Osteoblast (primary cell): ENCODE data around the gene HKDC1. TPM values are rescaled to one million over a fixed set of nuclear protein-coding genes. Genes with fewer than 3 reads are reported as not detected.

ENCODE experiments used
- DNase-seq: peaks from one replicate; pipeline ENCODE4 v3.0.0; 2011; ENCODE audit warnings: low spot score, mixed read lengths; ENCODE audit not compliant: insufficient read length; ENCODE audit errors: missing footprints
- H2AFZ ChIP-seq: 2 replicates; pipeline ENCODE4 v1.6.0; 2011; ENCODE audit warnings: mild to moderate bottlenecking, low read length
- H3K27ac ChIP-seq: 2 replicates; pipeline ENCODE4 v1.5.1; 2011; ENCODE audit warnings: mild to moderate bottlenecking, low read depth, low read length, moderate library complexity
- H3K27me3 ChIP-seq: 2 replicates; pipeline ENCODE4 v1.6.0; 2012; ENCODE audit warnings: mild to moderate bottlenecking, control low read depth, inconsistent platforms, low read length, moderate library complexity; ENCODE audit not compliant: insufficient read depth
- H3K36me3 ChIP-seq: 2 replicates; pipeline ENCODE4 v1.5.1; 2011; ENCODE audit warnings: mild to moderate bottlenecking, low read length, control low read depth, moderate library complexity; ENCODE audit not compliant: insufficient read depth
- H3K4me1 ChIP-seq: 2 replicates; pipeline ENCODE4 v1.5.1; 2011; ENCODE audit warnings: mild to moderate bottlenecking, low read length, control low read depth, moderate library complexity; ENCODE audit not compliant: insufficient read depth
- H3K4me2 ChIP-seq: 2 replicates; pipeline ENCODE4 v1.6.0; 2011; ENCODE audit warnings: mild to moderate bottlenecking, low read length; ENCODE audit not compliant: insufficient read depth
- H3K4me3 ChIP-seq: fragments of 200-600 bp; sonication (generic); 3 replicates; pipeline ENCODE4 v1.5.1; 2012; ENCODE audit warnings: mild to moderate bottlenecking, low read length, inconsistent platforms; ENCODE audit not compliant: insufficient read depth
- H3K79me2 ChIP-seq: 2 replicates; pipeline ENCODE4 v1.6.0; 2012; ENCODE audit warnings: mild to moderate bottlenecking, low read length, control low read depth, inconsistent platforms; ENCODE audit not compliant: insufficient read depth
- H3K9me3 ChIP-seq: 2 replicates; pipeline ENCODE4 v1.5.1; 2011; ENCODE audit warnings: low read depth, low read length, control low read depth
- H4K20me1 ChIP-seq: 2 replicates; pipeline ENCODE4 v1.6.0; 2012; ENCODE audit warnings: mild to moderate bottlenecking, low read length, control low read depth; ENCODE audit not compliant: insufficient read depth
- CTCF ChIP-seq: IDR thresholded peaks from 2 replicates; pipeline ENCODE4 v1.5.1; 2011; ENCODE audit warnings: mild to moderate bottlenecking, low read depth, low read length, moderate library complexity; ENCODE audit errors: extremely low read depth
- total RNA-seq: library from RNA; depleted of rRNA; stranded (reverse); fragments of >200 nt; gene quantifications from 2 replicates; pipeline ENCODE4 v1.2.3, GENCODE V29; 2012

The HKDC1 gene
- total RNA-seq, 1 donor = 2.9 TPM

DNA sequence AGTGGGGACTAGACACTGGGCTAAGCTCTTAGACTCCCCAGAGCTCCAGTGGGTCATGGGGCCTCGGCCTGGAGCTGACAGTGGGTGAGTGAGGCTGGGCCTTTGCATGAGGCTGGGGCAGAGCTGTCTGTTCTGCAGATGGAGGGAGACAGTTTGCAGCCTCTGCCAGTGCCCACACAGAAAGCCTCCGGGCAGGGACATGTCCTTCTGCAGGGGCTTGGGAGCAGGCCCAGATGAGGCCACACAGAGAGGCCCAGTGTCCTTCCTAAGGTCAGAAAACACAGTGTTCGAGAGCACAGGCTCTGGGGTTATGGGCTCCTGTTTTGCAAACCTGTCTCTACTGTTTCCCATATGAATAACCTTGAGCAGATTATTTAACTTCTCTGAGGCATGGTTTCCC is 33.0 kb downstream of the HKDC1 start:
- Histone ChIP-seq H3K27ac (no peak overlapping the region), H4K20me1 (no peaks in the 10 kb centered on the region), H3K4me2 (no peak overlapping the region), H3K4me1 (no peaks in the 10 kb centered on the region), H3K9me3 (no peaks in the 10 kb centered on the region), H3K36me3 (no peaks in the 10 kb centered on the region), H3K4me3 (no peak overlapping the region), H2AFZ (no peak overlapping the region), H3K27me3 (no peaks in the 10 kb centered on the region), H3K79me2 (no peaks in the 10 kb centered on the region)
- no peak for DNase-seq
- TF ChIP-seq CTCF = no peak

DNA sequence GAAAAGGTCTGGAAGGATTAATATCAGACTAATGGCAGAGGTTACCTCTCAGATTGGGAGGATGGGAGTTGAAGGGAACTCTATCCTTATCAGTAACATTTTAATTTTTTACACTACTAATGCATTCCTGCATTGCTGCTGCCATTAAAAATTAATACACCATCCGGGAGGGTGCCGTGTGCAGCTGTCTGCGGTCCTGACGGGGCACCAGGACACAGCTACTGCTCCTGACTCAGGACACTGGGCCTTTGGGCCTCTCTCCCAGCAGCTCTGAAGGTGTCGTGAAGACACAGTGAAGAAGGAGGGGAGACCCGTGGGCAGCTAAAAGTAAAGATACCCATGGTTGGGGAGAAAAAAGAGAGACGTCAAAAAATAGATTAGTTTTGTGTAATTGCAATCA is 34.7 kb downstream of the HKDC1 start:
- Histone ChIP-seq H2AFZ (no peak overlapping the region), H3K9me3 (no peaks in the 10 kb centered on the region), H3K27ac (no peak overlapping the region), H4K20me1 (no peaks in the 10 kb centered on the region), H3K4me3 (no peak overlapping the region), H3K36me3 (no peaks in the 10 kb centered on the region), H3K27me3 (no peaks in the 10 kb centered on the region), H3K79me2 (no peaks in the 10 kb centered on the region), H3K4me1 (no peaks in the 10 kb centered on the region), H3K4me2 (no peak overlapping the region)
- no peak for TF ChIP-seq CTCF
- no peak for DNase-seq

DNA sequence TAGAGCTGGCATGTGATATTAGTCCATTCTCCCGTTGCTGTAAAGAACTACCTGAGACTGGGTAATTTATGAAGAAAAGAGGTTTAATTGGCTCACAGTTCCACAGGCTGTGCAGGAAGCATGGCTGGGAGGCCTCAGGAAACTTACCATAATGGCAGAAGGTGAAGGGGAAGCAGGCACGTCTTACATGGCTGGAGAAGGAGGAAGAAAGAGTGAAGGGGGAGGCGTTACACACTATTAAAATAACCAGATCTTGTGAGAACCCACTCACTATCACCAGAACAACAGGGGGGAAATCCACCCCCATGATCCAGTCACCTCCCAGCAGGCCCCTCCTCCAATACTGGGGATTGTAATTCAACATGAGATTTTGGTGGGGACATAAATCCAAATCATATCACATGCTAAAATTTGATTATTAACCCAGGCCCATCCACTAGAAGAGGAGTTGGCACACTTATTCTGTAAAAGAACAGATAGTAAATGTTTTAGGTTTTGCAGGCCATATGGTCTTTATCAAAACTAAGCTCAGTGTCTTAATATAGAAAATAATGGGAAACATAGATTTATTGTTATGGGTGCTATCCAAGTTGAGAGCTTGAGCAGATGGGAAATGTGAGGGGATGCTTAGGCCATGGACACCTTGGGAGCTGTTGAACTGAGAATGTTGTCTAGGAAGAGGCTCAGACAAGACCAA is 39.6 kb downstream of the HKDC1 start:
- H3K79me2 ChIP-seq = no peaks in the 10 kb centered on the region
- no peak overlapping the region for H2AFZ ChIP-seq
- no peak for TF ChIP-seq CTCF
- H3K27ac ChIP-seq = no peak overlapping the region
- H3K4me3 ChIP-seq = no peak overlapping the region
- no peaks in the 10 kb centered on the region for H3K27me3 ChIP-seq
- no peak overlapping the region for H3K4me2 ChIP-seq
- H4K20me1 ChIP-seq = no peaks in the 10 kb centered on the region
- no peaks in the 10 kb centered on the region for H3K9me3 ChIP-seq
- no peak for DNase-seq
- no peaks in the 10 kb centered on the region for H3K36me3 ChIP-seq
- H3K4me1 ChIP-seq = no peaks in the 10 kb centered on the region

DNA sequence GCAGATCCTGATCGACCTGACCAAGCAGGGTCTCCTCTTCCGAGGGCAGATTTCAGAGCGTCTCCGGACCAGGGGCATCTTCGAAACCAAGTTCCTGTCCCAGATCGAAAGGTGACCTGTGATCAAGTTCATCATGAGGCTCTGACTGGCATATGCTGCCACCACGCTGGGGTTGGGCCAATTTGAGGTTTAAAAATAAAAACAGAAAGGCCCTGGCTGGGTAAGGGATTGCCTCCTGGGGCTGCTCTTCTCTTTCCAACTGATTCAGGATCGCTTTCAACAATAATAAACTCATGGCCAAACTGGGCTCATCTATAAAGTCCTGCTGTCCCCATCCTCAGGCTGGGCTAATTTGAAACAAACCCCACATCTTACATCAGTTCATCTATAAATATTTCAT is 41.1 kb downstream of the HKDC1 start:
- Histone ChIP-seq H3K9me3 (no peaks in the 10 kb centered on the region), H3K27me3 (no peaks in the 10 kb centered on the region), H3K27ac (no peak overlapping the region), H2AFZ (no peak overlapping the region), H3K4me2 (no peak overlapping the region), H4K20me1 (no peaks in the 10 kb centered on the region), H3K4me3 (no peak overlapping the region), H3K36me3 (no peaks in the 10 kb centered on the region), H3K4me1 (no peaks in the 10 kb centered on the region), H3K79me2 (no peaks in the 10 kb centered on the region)
- no peak for DNase-seq
- no peak for TF ChIP-seq CTCF
